Measurements from ENCODE around the gene KBTBD2. TPM values are rescaled to one million over a fixed set of nuclear protein-coding genes. Genes with fewer than 3 reads are reported as not detected.
"Not testable (repeated sequence)": the region's sequence is repeated elsewhere in the genome, so short reads cannot be mapped to it uniquely, and the experiment has no call there.

KBTBD2 gene
- total RNA-seq, 1 donor from 2014 or later: 70.3 TPM

DNA sequence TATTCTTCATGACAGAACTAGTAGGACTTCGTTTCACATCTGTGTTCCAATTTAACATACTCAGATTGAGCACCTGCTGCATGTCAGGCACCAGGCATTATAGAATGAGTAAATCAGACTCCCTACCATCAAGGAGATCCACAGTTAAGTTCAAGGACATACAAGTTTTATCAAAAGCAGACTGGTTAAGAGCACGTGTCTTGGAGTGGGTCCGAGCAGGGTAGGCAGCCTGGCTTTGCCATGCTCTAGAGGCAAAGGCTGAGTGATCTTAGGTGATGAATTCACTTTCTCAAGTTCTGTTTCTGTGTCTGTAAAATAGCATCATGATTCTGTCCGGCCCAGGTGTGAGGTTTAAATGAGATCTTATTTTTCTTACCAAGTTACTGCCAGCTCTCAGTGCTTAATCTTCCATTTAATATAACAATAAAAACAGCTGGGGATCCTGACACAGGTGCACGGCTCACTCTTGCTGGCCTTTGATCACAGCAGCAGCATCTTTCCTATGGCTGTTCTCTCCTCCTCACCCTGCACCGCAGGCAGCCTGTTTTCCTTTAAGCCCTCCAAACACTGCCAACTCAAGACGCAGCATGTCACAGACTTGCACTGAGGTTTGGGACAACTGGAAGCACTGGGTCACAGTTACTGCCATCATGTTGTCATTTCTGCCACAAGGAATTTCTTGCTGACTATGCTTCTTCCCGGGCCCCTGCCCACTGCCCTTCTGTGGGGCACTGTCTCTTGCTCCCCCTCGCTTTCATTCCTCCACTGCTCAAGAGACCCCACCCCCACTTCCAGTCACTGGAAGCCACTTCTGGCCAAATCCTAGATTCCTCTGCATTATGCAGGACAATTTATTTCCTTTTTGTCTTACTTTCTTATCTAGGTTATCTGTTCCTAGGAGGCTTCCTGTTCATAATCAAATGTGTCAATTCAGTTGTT lies 35.5 kb downstream of the KBTBD2 start:
- not testable (repeated sequence) for DNase-seq

DNA sequence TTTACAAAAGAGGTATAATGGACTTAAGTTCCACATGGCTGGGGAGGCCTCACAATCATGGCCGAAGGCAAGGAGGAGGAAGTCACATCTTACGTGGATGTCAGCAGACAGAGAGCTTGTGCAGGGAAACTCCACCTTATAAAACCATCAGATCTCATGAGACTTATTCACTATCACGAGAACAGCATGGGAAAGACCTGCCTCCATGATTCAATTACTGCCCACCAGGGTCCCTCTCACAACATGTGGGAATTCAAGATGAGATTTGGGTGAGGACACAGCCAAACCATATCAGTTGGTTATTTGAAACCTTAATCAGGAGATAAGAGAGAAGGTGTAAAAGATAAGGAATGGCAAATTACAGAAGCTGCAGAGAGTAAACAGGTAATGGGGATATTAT lies 40.9 kb downstream of the KBTBD2 start:
- DNase-seq: not testable (repeated sequence)

DNA sequence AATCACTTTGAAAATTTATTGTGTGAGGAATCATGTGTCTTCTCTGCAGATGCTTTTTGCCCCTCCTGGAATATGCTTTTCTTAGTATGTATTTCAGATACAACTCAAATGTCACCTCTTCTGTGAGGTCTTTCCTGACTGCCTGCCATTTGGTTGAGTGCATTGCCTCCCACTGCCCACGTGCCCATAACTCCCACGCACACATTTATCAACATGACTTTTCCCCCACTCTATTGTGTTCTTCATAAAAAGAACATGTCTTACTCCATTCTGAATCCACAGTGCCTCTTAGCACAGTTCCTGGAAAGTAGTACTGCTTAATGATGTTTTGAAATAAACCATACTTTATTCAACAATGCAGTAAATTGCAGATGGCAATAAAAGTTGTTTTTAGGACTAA lies 42.9 kb downstream of the KBTBD2 start:
- DNase-seq: not testable (repeated sequence)

DNA sequence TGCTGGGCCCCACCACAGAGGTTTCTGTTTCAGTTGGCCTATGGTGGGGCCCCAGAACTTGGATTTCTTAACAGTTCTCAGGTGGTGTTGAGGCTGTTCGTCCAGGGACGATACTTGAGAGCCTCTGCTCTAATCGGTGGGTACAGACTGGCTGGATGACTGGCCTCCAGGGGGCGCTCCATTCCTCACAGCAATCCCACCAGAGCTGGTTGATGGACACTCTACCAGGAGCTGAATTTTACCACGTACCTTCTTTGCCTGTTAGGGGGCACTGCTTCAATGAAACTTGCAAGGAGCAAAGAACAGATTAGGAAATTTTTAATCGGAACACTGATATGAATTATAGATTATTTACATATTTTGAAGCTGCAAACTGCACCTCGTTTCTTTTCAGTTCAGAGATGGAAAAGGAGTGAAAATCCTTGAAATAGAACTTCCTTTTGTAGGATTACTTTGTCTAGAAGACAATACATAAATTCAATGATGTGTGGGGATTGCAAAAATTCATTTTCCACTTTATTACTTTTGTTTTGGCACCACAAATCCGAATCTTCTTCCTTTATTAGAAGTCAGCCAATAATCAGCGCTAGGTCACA lies 44.8 kb downstream of the KBTBD2 start:
- peak; percentile 89 for DNase-seq

DNA sequence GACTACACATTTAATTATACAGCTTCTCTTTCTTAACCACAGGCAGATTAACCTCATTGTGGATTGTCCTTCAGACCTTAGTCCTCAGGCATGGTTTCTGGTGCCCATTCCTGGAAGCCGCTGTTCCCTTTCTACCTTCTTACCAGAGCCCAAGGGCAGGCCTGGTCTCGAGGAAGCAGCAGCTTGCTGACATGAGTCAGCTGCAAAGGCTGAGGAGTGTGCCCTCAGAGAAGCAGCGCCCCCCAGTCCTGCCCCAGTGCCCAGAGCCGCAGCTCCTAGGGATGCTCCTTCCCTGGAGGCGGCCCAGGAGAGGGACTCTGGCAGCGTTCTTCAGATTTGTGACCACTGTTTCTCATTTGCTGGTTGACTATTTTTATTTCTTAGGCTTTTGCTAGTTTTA lies 46.8 kb downstream of the KBTBD2 start:
- not testable (repeated sequence) for DNase-seq

DNA sequence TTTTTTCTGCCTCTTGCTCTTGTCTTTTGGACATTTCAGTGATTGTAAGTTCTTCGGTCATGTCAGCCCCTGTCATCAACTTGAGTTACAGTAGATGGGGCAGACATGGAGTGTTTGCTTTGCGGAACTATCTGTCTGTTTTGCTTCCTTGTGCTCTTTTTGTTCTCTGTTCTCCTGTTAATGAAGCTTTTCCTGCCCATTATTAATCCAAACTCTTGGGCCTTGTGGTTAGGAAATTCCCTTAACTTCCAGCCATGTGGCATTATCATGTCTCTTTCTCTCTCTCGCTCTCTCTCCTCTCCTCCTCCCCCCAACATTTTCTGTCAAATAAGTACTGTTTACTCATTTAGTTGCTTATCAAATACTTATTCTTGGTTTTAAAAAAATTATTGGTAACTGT lies 47.8 kb downstream of the KBTBD2 start:
- not testable (repeated sequence) for DNase-seq

DNA sequence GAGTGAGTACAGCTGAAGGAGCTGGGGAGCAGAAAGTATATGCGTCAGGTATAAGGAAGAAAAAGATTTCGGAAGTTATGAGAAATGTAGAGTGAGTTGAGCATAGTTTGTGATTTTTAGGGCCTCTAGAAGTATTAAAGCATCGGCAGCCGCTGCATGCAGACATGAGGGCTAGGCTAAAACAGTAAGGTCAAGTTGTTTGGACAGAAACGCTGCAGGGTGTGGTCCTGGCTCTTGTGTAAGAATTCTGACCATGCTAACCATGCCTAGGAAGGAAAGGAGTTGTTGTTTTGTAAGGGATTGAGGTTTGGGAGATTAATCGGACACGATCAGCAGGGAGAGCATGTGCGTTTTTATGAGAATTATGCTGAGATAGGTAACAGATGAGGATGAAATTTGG lies 51.7 kb downstream of the KBTBD2 start:
- not testable (repeated sequence) for DNase-seq

DNA sequence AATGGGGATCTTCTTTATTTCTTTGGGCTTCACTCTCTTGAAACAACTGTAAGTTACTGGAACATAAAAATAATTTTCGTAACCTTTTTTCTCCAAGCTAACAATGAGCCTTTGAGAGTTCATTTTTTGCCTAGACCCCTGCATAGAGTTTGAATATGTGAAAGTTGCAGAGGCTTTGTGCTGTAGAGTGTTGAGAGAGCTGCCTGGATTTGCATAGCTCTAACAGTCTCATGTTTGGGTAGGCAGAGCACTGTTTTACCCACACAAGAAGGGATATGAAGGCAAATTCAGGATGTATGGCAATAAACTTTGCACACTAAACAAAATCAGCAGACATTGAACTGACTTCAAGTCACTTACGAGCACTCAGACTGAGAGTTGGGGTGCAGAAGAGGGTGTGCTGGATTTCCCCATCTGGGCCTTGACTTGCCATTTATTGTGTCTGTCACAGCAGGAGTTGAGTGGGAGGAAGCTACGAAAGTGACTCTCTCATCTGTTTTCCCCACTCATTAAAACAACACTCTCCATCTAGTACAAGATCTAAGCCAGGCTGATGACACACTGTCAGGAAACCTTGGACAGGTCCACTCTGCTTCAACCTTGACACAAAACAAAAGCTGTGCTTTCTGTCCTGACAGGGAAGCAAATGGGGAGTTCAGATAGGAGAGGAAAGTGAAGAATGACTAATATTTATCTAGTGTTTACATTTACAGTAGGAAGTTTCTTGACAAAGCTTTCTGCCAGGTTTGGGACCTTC lies 62.4 kb downstream of the KBTBD2 start:
- DNase-seq: not testable (repeated sequence)

Other genes with a start within 250 kb of the KBTBD2 start
- 198 TPM for gene FKBP9, start 65.7 kb upstream of the KBTBD2 start, total RNA-seq
- 59.9 TPM for gene NT5C3A, start 171.0 kb upstream of the KBTBD2 start, total RNA-seq
- 11.0 TPM for gene RP9, start 217.6 kb upstream of the KBTBD2 start, total RNA-seq
- gene BBS9, start 237.8 kb upstream of the KBTBD2 start, total RNA-seq: 34.4 TPM

Data from tongue (tissue), 2 donors.